T-helper 1 cell (primary cell): ENCODE results near the gene TMEM123.
"Not testable (repeated sequence)": the region's sequence is repeated elsewhere in the genome, so short reads cannot be mapped to it uniquely, and the experiment has no call there.

Experiments used
- DNase-seq, 5 donors: peaks; one replicate each; pipeline ENCODE4 v3.0.0-alpha.2; 2012 to 2020

The TMEM123 gene

GRCh38 chr11:102391549-102392237 is 60.9 kb downstream of the TMEM123 start:
- DNase-seq, result no peak

DNA sequence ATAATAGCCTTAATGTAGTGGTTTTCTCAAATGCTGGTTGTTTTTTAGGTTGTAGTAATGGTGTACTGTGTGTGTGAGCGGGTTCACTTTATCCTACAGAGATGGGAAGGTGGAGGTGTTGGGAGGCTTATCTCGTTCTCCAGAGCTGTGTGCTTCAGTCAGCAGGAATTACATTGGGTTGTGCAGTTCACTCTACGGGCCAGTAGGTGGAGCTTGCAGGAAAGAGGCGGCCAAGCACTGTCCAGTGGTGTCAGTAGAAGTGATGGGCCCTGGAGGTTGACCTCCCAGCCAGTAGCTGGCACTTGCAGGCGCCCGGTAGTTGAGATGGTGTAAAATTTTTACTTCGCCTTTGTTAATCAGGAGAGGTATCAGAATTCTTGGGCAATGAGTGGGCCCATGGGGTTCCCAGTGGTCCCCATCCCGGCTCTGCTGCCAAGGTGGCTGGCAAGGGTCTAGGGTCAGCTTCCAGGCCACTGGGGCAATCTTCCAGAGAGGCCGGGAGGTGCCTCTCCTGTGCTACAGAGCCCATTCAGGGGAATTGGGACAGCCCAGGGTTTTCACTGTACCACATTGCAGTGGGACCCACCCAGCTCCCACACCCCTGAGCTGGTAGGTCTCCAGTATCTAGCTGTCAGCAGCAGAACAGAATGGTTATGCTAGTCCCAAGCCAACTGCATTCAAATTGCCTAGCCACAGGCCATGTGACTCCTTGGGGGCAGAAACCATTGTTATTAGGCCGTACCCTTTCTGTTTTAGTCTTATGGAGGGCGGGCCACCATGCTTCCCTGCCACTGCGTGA is 61.7 kb downstream of the TMEM123 start:
- peak; percentile 16 to 58 (median 30) for DNase-seq

DNA sequence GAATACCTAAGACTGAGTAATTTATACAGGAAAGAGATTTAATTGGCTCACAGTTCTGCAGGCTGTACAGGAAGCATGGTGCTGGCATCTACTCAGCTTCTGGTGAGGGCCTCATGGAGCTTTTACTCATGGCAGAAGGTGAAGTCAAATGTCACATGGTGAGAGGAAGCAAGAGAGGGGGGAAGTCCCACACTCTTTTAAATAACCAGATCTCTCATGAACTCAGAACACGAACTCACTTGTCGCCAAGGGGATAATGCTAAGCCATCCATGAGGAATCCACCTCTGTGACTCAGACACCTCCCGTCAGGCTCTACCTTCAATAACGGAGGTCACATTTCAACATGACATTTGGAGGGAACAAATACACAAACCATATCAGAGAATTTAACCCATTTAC is 63.3 kb downstream of the TMEM123 start:
- DNase-seq, result no peak

DNA sequence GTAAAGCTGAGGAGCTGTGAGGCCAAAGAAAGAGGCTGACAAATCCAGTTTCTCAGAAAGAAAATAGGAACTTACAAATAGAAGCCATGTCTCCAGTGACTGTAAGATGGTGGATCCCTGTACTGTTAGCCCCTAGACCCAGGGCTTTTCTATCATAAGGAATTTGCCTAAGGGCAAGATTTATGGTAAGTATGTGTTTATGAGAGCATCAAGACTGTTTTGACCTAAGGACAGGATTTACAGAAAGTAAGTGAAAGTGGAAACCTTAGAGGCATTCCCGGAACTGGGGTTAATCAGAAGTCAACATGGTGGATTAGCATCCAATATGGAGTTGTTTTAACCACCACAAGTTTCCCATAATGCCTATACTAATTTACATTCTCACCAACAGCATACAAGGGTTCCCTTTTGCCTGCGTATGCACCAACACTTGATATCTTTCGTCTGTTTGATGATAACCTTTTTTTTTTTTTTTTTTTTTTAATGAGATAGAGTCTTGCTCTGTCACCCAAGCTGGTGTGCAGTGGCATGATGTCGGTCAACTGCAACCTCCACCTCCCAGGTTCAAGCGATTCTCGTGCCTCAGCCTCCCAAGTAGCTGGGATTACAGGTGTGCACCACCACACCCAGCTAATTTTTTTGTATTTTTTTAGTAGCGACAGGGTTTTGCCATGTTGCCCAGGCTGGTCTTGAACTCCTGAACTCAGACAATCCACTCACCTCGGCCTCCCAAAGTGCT is 65.4 kb downstream of the TMEM123 start:
- no peak for DNase-seq

DNA sequence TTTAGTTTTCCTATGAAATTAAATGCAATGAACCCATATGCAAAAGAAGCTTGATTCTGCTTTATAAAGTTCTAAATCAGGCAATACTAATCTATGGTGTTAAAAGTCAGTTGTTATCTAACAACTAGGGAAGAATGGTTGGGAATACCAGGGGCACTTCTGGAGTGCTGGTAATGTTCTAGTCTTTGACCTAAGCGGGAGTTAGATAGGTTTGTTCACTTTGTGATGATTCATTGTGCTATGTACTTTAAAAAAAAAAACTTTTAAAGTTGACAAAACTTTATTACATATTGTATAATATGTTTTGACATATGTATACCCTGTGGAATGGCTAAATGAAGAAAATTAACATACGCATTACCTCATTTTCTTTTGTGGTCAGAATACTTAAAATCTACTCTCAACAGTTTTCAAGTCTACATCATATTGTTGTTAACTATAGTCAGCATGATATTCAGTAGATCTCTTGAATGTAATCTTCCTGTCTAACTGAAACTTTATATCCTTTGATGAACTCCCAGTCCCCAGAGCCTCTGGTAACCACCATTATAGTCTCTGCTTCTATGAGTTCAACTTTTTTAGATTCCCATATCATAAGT is 66.3 kb downstream of the TMEM123 start:
- no peak for DNase-seq

GRCh38 chr11:102385085-102386007 is 67.2 kb downstream of the TMEM123 start:
- DNase-seq, result no peak

DNA sequence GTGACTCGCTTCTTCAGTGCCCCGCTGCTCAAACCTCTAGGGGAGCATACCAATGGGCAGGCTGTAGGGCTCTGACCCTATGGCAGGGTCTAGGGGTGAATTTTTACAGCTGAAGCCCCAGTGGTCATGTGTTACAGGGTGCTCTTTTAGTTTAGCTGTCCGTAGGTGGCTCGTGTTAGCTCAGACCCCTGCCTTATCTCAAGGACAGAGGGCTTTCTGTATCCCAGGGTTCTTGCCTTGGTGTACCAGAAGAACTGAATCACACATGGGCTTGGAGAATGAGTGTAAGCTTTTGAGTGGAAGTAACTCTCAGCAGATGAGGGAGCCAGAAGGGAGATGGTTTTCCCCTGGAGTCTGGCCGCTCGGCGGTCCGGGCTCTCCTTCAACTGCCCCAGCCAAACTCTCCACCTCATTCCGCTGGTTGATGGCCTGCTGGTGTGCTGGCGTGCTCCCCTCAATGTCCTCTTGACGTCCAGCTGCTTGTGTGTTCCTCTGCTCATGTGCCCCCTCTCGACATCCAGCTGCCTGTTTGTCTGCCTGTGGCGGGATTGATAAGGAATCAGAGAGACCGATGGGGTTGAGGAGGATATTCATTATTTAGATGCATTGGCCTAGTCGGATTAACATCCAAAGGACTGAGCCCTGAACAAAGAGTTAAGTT is 68.0 kb downstream of the TMEM123 start:
- no peak for DNase-seq

DNA sequence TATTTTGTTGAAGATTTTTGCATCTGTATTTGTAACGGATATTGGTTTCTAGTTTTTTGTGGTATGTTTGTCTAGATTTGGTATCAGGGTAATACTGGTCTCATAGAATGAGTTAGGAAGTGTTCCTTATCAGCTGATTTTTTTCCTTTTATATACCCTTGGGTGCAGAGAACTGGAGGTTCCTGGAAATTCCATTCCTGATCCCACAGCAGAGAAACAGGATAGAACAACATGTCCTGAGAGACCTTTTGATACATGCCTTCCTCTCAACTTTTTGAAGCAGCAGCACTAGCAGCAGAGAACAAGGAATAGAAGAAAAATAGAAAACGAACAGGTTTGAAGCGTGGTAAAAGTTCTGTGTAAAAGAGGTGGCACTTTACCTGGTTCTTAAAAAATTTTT is 68.7 kb downstream of the TMEM123 start:
- DNase-seq, result no peak

DNA sequence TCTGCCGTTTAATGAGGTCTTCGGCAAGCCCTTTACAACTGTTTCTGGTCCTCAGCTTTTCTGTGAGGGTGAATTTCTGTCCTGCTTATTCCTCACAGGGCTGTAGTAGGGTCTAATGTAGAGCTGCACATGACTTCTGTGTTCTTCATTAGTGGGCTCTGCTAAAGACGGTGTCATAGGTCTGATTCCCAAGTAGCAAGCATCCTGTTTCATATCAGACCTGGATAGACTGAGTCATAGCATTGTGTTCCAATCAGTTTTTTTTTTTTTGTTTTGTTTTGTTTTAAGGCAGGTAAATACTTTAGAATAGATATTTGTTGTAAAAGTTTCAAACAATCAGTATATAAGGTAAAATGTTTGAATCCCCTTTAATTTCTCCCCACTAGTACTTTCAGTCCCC is 70.2 kb downstream of the TMEM123 start:
- no peak for DNase-seq

- DNase-seq, result no peak
Measured at GRCh38 chr11:102378818-102379217, 73.7 kb downstream of the TMEM123 start.

GRCh38 chr11:102377891-102378290 is 74.7 kb downstream of the TMEM123 start:
- DNase-seq, result no peak

- DNase-seq, result no peak
Measured at GRCh38 chr11:102375720-102376399, 76.7 kb downstream of the TMEM123 start.

DNA sequence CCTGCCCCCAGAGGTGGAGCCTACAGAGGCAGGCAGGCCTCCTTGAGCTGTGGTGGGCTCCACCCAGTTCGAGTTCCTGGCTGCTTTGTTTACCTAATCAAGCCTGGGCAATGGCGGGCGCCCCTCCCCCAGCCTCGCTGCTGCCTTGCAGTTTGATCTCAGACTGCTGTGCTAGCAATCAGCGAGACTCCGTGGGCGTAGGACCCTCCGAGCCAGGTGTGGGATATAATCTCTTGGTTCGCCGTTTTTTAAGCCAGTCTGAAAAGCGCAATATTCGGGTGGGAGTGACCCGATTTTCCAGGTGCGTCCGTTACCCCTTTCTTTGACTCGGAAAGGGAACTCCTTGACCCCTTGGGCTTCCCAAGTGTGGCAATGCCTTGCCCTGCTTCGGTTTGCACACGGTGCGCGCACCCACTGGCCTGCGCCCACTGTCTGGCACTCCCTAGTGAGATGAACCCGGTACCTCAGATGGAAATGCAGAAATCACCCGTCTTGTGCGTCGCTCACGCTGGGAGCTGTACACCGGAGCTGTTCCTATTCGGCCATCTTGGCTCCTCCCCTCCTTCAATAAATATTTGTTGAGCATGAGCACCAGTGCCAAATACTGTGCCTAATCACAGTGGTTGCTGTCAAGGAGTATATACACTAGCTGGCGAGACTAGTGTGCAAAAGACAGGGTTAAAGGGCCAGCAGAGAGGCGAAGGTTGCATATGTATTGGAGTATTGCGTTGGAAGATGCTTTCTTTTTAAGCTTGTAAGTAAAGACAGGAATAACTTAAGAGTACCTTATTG is 77.7 kb downstream of the TMEM123 start:
- not testable (repeated sequence) for DNase-seq

DNA sequence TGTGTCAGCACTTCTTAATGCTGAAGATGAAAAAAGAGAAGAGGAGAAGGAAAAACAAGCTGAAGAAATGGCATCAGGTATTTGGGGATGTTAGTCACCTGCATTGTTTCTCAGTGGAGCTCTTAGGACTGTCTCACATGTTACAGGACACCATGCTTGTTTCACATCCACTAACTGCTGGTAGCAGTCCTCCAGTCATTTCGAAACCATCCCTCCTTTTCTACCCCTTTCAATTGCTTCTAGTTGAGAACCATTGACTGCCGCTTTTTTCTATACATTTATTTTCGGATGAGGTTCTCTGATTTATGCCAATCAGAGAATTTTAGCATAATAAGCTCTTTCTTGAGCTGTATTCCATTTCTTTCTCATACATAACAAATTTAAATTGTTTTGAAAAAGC is 84.1 kb downstream of the TMEM123 start:
- DNase-seq, result peak in 1 of 5 donors; percentile 72

GRCh38 chr11:102367364-102367763 is 85.2 kb downstream of the TMEM123 start:
- DNase-seq, result peak in 1 of 5 donors; percentile 21

DNA sequence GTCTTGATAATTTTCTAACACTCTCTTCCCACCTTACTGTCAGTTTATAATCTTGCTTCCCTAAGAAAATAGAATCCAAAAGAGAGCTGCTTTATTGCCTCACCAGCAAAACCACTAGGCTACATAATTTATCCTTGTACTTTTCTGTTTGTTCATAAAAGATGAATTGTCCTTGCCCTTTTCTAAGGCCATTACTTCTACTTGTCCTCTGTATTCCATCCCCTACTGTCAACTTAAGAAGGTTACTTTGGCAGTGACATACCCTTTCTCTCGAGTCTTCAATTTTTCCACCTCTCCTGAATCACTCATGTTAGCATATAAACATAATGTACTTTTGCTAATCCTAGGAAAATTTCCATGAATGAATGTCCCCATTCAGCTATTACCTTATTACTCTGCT is 87.6 kb downstream of the TMEM123 start:
- DNase-seq, result no peak

GRCh38 chr11:102361086-102362031 is 91.2 kb downstream of the TMEM123 start:
- DNase-seq, result peak in 4 of 5 donors; percentile 13 to 42 (median 32)

GRCh38 chr11:102360681-102361080 is 91.9 kb downstream of the TMEM123 start:
- DNase-seq, result no peak

GRCh38 chr11:102359372-102359771 is 93.2 kb downstream of the TMEM123 start:
- no peak for DNase-seq
